Suprapubic skin (tissue), 4 donors: ENCODE results near the gene PFKFB3.
A peak's percentile ranks its signal among the peaks of the same experiment; 100 is the strongest.

Experiments
- EP300 ChIP-seq: sonication (generic); formaldehyde crosslinking; IDR thresholded peaks from one replicate; pipeline ENCODE4 v1.6.1; 2017; ENCODE audit warnings: antibody characterized with exemption
- POLR2A ChIP-seq, 2 donors: fragments of 450-650 bp; IDR thresholded peaks; one replicate each; pipeline ENCODE4 v1.6.1; 2017; ENCODE audit warnings: antibody characterized with exemption in 2 of 2, mild to moderate bottlenecking in 2 of 2, moderate library complexity in 2 of 2
- POLR2AphosphoS5 ChIP-seq, 3 donors: sonication (generic); formaldehyde crosslinking; IDR thresholded peaks; one replicate each; pipeline ENCODE4 v1.6.1; 2017; ENCODE audit warnings: antibody characterized with exemption in 3 of 3
- TF ChIP-seq, protein P1 (sequence below), 2 donors: fragments of 200-600 bp in 1 of 2; fragments of 450-650 bp in 1 of 2; sonication (generic) in 1 of 2; IDR thresholded peaks; one replicate each; pipeline ENCODE4 v1.5.1; 2016 to 2019; ENCODE audit warnings: antibody characterized with exemption in 2 of 2, mild to moderate bottlenecking in 1 of 2, moderate library complexity in 1 of 2

DNA sequence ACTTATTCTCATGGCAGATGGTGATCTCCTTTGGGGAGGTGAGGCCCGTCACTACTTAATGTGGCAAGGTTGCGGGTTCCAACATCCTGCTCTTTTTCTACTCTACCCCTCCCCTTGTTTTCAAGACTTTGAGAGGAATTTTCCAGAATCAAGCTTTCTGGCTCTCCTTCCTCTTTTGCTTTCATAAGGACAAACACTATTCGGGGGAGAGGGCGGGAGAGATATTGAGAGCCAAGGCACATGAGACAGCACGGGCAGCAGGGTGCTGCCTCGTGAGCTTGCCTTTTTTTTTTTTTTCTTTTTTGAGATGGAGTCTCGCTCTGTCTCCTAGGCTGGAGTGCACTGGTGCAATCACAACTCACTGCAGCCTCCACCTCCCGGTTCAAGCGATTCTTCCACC lies 6.9 kb upstream of the PFKFB3 start:
- TF ChIP-seq, protein P1, sequence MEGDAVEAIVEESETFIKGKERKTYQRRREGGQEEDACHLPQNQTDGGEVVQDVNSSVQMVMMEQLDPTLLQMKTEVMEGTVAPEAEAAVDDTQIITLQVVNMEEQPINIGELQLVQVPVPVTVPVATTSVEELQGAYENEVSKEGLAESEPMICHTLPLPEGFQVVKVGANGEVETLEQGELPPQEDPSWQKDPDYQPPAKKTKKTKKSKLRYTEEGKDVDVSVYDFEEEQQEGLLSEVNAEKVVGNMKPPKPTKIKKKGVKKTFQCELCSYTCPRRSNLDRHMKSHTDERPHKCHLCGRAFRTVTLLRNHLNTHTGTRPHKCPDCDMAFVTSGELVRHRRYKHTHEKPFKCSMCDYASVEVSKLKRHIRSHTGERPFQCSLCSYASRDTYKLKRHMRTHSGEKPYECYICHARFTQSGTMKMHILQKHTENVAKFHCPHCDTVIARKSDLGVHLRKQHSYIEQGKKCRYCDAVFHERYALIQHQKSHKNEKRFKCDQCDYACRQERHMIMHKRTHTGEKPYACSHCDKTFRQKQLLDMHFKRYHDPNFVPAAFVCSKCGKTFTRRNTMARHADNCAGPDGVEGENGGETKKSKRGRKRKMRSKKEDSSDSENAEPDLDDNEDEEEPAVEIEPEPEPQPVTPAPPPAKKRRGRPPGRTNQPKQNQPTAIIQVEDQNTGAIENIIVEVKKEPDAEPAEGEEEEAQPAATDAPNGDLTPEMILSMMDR (IDR thresholded peaks at IDR 0.05): no peak
- TF ChIP-seq POLR2AphosphoS5 (IDR thresholded peaks at IDR 0.05) (peak in 2 of 3 donors; percentile 24 to 26), POLR2A (IDR thresholded peaks at IDR 0.05) (no peak), EP300 (no peak)
